HEK293 (cell line): ENCODE results near the gene POLA2.
A peak's percentile ranks its signal among the peaks of the same experiment; 100 is the strongest.

Source experiments
- CTCF ChIA-PET: fragments of 350-600 bp; formaldehyde crosslinking; extraction: SDS; loops from one replicate; lab custom pipeline; 2021; ENCODE audit warnings: antibody characterized with exemption; lab: Yijun Ruan, JAX
- POLR2A ChIA-PET: fragments of 300-600 bp; formaldehyde crosslinking; extraction: SDS; loops from one replicate; lab custom pipeline; 2020; ENCODE audit warnings: antibody characterized with exemption, inconsistent platforms; lab: Yijun Ruan, JAX
- H3K27ac ChIP-seq: fragments of 200-500 bp; sonication (Bioruptor generic); 2 replicates; pipeline ENCODE4 v1.5.1; 2014; ENCODE audit warnings: low read depth, low read length, control low read depth, inconsistent platforms; ENCODE audit errors: extremely low read depth
- H3K36me3 ChIP-seq, 2 experiments: fragments of 200-500 bp in 1 of 2; sonication (Bioruptor generic) in 1 of 2; 1 replicate in 1 of 2; 2 replicates in 1 of 2; pipeline ENCODE4 v1.5.1; 2014 to 2017; ENCODE audit warnings: inconsistent platforms in 2 of 2, low read length in 2 of 2; ENCODE audit not compliant: control insufficient read depth in 2 of 2, insufficient read depth in 1 of 2
- H3K4me1 ChIP-seq: fragments of 200-500 bp; sonication (Bioruptor generic); 2 replicates; pipeline ENCODE4 v1.5.1; 2014; ENCODE audit warnings: mild to moderate bottlenecking, low read length, inconsistent platforms; ENCODE audit not compliant: control insufficient read depth, insufficient read depth
- H3K4me3 ChIP-seq: 2 replicates; pipeline ENCODE4 v1.5.1; 2011; ENCODE audit warnings: low read depth, mild to moderate bottlenecking, control low read depth, low read length, moderate library complexity
- H3K9me3 ChIP-seq: fragments of 200-500 bp; sonication (Bioruptor generic); 2 replicates; pipeline ENCODE4 v1.5.1; 2014; ENCODE audit warnings: low read depth, low read length, inconsistent platforms; ENCODE audit not compliant: control insufficient read depth, insufficient read depth
- AEBP2 ChIP-seq: fragments of 450-650 bp; formaldehyde crosslinking; IDR thresholded peaks from 2 replicates; pipeline ENCODE4 v1.5.1; 2016; ENCODE audit warnings: missing biosample characterization, missing genetic modification characterization, borderline replicate concordance
- EGR2 ChIP-seq: fragments of 450-650 bp; formaldehyde crosslinking; IDR thresholded peaks from 2 replicates; pipeline ENCODE4 v1.5.1; 2016; ENCODE audit warnings: low read depth, missing biosample characterization, missing genetic modification characterization
- FEZF1 ChIP-seq: fragments of 450-650 bp; formaldehyde crosslinking; IDR thresholded peaks from 2 replicates; pipeline ENCODE4 v1.5.1; 2016; ENCODE audit warnings: missing biosample characterization, missing genetic modification characterization
- MEIS1 ChIP-seq: sonication (generic); formaldehyde crosslinking; IDR thresholded peaks from 2 replicates; pipeline ENCODE4 v1.8.1; 2022; ENCODE audit warnings: missing genetic modification reagents, mild to moderate bottlenecking, borderline replicate concordance
- MYNN ChIP-seq: fragments of 450-650 bp; formaldehyde crosslinking; IDR thresholded peaks from 2 replicates; pipeline ENCODE4 v1.5.1; 2016; ENCODE audit warnings: missing biosample characterization, missing genetic modification characterization, borderline replicate concordance
- MZF1 ChIP-seq: fragments of 450-650 bp; formaldehyde crosslinking; IDR thresholded peaks from 2 replicates; pipeline ENCODE4 v1.5.1; 2017; ENCODE audit warnings: missing biosample characterization, missing genetic modification characterization, borderline replicate concordance
- ZBTB17 ChIP-seq: fragments of 450-650 bp; formaldehyde crosslinking; IDR thresholded peaks from 2 replicates; pipeline ENCODE4 v1.5.1; 2016; ENCODE audit warnings: missing biosample characterization, missing genetic modification characterization
- ZBTB44 ChIP-seq: fragments of 450-650 bp; IDR thresholded peaks from 2 replicates; pipeline ENCODE4 v1.5.1; 2018; ENCODE audit warnings: missing biosample characterization, mild to moderate bottlenecking, missing genetic modification characterization
- ZEB2 ChIP-seq: fragments of 450-650 bp; formaldehyde crosslinking; IDR thresholded peaks from 2 replicates; pipeline ENCODE4 v1.5.1; 2016; ENCODE audit warnings: missing biosample characterization, missing genetic modification characterization
- ZFHX2 ChIP-seq: fragments of 450-650 bp; formaldehyde crosslinking; conservative IDR thresholded peaks from 2 replicates; pipeline ENCODE4 v1.5.1; 2016; ENCODE audit warnings: missing biosample characterization, missing genetic modification characterization
- ZIC2 ChIP-seq: fragments of 450-650 bp; formaldehyde crosslinking; IDR thresholded peaks from 2 replicates; pipeline ENCODE4 v1.5.1; 2016; ENCODE audit warnings: missing biosample characterization, missing genetic modification characterization
- ZNF10 ChIP-seq: fragments of 450-650 bp; formaldehyde crosslinking; IDR thresholded peaks from 2 replicates; pipeline ENCODE4 v1.5.1; 2017; ENCODE audit warnings: missing biosample characterization, missing genetic modification characterization
- ZNF174 ChIP-seq: fragments of 450-650 bp; formaldehyde crosslinking; IDR thresholded peaks from 2 replicates; pipeline ENCODE4 v1.5.0; 2017; ENCODE audit warnings: missing biosample characterization, mild to moderate bottlenecking, missing genetic modification characterization
- ZNF23 ChIP-seq: fragments of 450-650 bp; formaldehyde crosslinking; IDR thresholded peaks from 2 replicates; pipeline ENCODE4 v1.5.1; 2016; ENCODE audit warnings: missing biosample characterization, missing genetic modification characterization, borderline replicate concordance
- ZNF274 ChIP-seq, 2 experiments: fragments of 200-500 bp in 1 of 2; fragments of 450-650 bp in 1 of 2; sonication (Bioruptor generic) in 1 of 2; formaldehyde crosslinking in 1 of 2; IDR thresholded peaks; 2 replicates each; pipeline versions ENCODE4 v1.5.1 to v1.6.1; 2014 to 2016; ENCODE audit warnings: borderline replicate concordance in 1 of 2, inconsistent platforms in 1 of 2, low read length in 1 of 2, missing biosample characterization in 1 of 2, missing genetic modification characterization in 1 of 2
- ZNF302 ChIP-seq: fragments of 450-650 bp; formaldehyde crosslinking; IDR thresholded peaks from 2 replicates; pipeline ENCODE4 v1.5.1; 2016; ENCODE audit warnings: missing biosample characterization, missing genetic modification characterization, low read depth
- ZNF335 ChIP-seq: fragments of 450-650 bp; formaldehyde crosslinking; conservative IDR thresholded peaks from 2 replicates; pipeline ENCODE4 v1.5.1; 2016; ENCODE audit warnings: missing biosample characterization, missing genetic modification characterization
- ZNF354C ChIP-seq: fragments of 450-650 bp; formaldehyde crosslinking; IDR thresholded peaks from 2 replicates; pipeline ENCODE4 v1.5.1; 2016; ENCODE audit warnings: missing biosample characterization, missing genetic modification characterization, low read depth, borderline replicate concordance
- ZNF366 ChIP-seq: fragments of 450-650 bp; formaldehyde crosslinking; conservative IDR thresholded peaks from 2 replicates; pipeline ENCODE4 v1.5.1; 2016; ENCODE audit warnings: missing biosample characterization, missing genetic modification characterization
- ZNF48 ChIP-seq: fragments of 450-650 bp; formaldehyde crosslinking; IDR thresholded peaks from 2 replicates; pipeline ENCODE4 v1.5.1; 2016; ENCODE audit warnings: missing biosample characterization, missing genetic modification characterization
- ZNF600 ChIP-seq: fragments of 450-650 bp; formaldehyde crosslinking; IDR thresholded peaks from 2 replicates; pipeline ENCODE4 v1.5.1; 2016; ENCODE audit warnings: missing biosample characterization, missing genetic modification characterization
- ZNF623 ChIP-seq: fragments of 450-650 bp; formaldehyde crosslinking; IDR thresholded peaks from 2 replicates; pipeline ENCODE4 v1.5.1; 2016; ENCODE audit warnings: missing biosample characterization, missing genetic modification characterization
- ZNF626 ChIP-seq: fragments of 450-650 bp; sonication (Bioruptor Pico); formaldehyde crosslinking; IDR thresholded peaks from 2 replicates; pipeline ENCODE4 v1.5.1; 2018; ENCODE audit warnings: missing biosample characterization, missing genetic modification characterization, inconsistent platforms
- ZNF629 ChIP-seq: fragments of 450-650 bp; formaldehyde crosslinking; IDR thresholded peaks from 2 replicates; pipeline ENCODE4 v1.5.1; 2017; ENCODE audit warnings: missing biosample characterization, missing genetic modification characterization
- ZSCAN18 ChIP-seq: fragments of 450-650 bp; formaldehyde crosslinking; IDR thresholded peaks from 2 replicates; pipeline ENCODE4 v1.5.1; 2016; ENCODE audit warnings: missing biosample characterization, missing genetic modification characterization
- ZXDB ChIP-seq: fragments of 450-650 bp; formaldehyde crosslinking; IDR thresholded peaks from 2 replicates; pipeline ENCODE4 v1.5.1; 2016; ENCODE audit warnings: missing biosample characterization, missing genetic modification characterization

POLA2 gene

GRCh38 chr11:65223011-65223410 lies 38.8 kb upstream of the POLA2 start:
- no peaks in the 10 kb centered on the region for H3K9me3 ChIP-seq
- H3K4me3 ChIP-seq: no peak overlapping the region
- H3K27ac ChIP-seq: no peak overlapping the region
- POLR2A ChIA-PET: interaction anchor here (1.4 kb wide), 1 partner anchor 39 kb away, joined by 5 read pairs; the partner anchor contains the start of gene POLA2
- CTCF ChIA-PET: interaction anchor here (0.5 to 1.7 kb wide), 7 partner anchors 18 to 107 kb away, joined by 3 to 8 read pairs (median 3); no protein-coding TSS in a partner anchor
- no peaks in the 10 kb centered on the region; the same call in 1 of the 2 replicates for H3K4me1 ChIP-seq
- H3K36me3 ChIP-seq: no peaks in the 10 kb centered on the region
- TF ChIP-seq ZNF23 (tag by site-specific recombination) (no peak), ZNF10 (no peak), ZNF302 (tag by site-specific recombination) (no peak), ZNF274 (IDR thresholded peaks at IDR 0.05; ENCODE audit: low read length) (no peak), ZNF274 (tag by site-specific recombination; IDR thresholded peaks at IDR 0.05; ENCODE audit: borderline replicate concordance) (no peak), ZNF354C (tag by site-specific recombination) (no peak), AEBP2 (tag by site-specific recombination) (no peak), ZBTB44 (tag by site-specific recombination) (no peak), ZSCAN18 (no peak), ZNF366 (tag by site-specific recombination) (no peak), ZNF623 (no peak), ZNF626 (tag by site-specific recombination) (no peak), ZNF335 (tag by site-specific recombination) (no peak), MZF1 (no peak), ZNF174 (no peak), ZEB2 (no peak), FEZF1 (no peak), MYNN (no peak), ZNF629 (no peak), ZNF48 (no peak), MEIS1 (CRISPR knock-in tag) (no peak)
- TF ChIP-seq, all 188 proteins: peak for 0

DNA sequence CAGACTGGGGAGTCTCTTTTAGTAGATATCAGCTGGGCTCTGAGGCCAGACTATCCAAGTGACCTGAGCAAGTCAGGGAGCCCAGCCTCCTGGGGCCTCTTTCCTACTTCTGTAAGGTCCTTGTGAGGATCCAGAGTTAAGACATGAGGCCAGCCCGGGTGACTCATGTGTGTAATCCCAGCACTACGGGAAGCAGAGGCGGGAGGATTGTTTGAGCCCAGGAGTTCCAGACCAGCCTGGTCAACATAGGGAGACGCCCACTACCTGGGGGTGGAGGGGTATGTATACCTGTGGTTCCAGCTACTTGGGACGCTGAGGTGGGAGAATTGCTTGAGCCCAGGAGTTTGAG lies 36.9 kb upstream of the POLA2 start:
- Histone ChIP-seq H3K27ac (no peak overlapping the region), H3K4me1 (no peaks in the 10 kb centered on the region), H3K4me3 (no peak overlapping the region), H3K9me3 (no peaks in the 10 kb centered on the region), H3K36me3 (no peaks in the 10 kb centered on the region)
- TF ChIP-seq ZXDB (tag by site-specific recombination) (no peak), ZIC2 (tag by site-specific recombination) (peak; percentile 58), ZBTB17 (tag by site-specific recombination) (0 out of 2 replicates have a peak, but pooled peaks have one; percentile 15), ZNF600 (peak; percentile 70; the same call in 1 of the 2 replicates), EGR2 (tag by site-specific recombination) (peak; percentile 84), ZFHX2 (tag by site-specific recombination) (peak; percentile 88)
- CTCF ChIA-PET: interaction anchor here (0.9 to 1.0 kb wide), 2 partner anchors 26 to 105 kb away, joined by 3 read pairs; no protein-coding TSS in a partner anchor
- POLR2A ChIA-PET: interaction anchor here (0.5 to 1.4 kb wide), 3 partner anchors 37 to 123 kb away, joined by 3 to 8 read pairs (median 5); partner anchors contain the start of genes CAPN1 and POLA2
